Left kidney (tissue), 1 donor: Measurements from ENCODE around the gene DENND5B. TPM values are rescaled to one million over a fixed set of nuclear protein-coding genes. Genes with fewer than 3 reads are reported as not detected.

ENCODE experiments used
- polyA plus RNA-seq: library from polyadenylated mRNA; unstranded; fragments of 120-200 nt; gene quantifications from one replicate; pipeline ENCODE4 v1.2.1, GENCODE V29; 2013; ENCODE audit not compliant: insufficient read length

DENND5B gene
- polyA plus RNA-seq, 1 donor = 35.9 TPM

Other genes with a start within 250 kb of the DENND5B start
- 5.4 TPM for gene ETFBKMT, start 68.6 kb upstream of the DENND5B start, polyA plus RNA-seq
- gene AMN1, start 137.9 kb upstream of the DENND5B start, polyA plus RNA-seq = 22.3 TPM